ENCODE data around the gene ENAH. TPM values are rescaled to one million over a fixed set of nuclear protein-coding genes. Genes with fewer than 3 reads are reported as not detected.

The ENAH gene
- total RNA-seq, 1 donor from 2014 or later = 434 TPM

DNA sequence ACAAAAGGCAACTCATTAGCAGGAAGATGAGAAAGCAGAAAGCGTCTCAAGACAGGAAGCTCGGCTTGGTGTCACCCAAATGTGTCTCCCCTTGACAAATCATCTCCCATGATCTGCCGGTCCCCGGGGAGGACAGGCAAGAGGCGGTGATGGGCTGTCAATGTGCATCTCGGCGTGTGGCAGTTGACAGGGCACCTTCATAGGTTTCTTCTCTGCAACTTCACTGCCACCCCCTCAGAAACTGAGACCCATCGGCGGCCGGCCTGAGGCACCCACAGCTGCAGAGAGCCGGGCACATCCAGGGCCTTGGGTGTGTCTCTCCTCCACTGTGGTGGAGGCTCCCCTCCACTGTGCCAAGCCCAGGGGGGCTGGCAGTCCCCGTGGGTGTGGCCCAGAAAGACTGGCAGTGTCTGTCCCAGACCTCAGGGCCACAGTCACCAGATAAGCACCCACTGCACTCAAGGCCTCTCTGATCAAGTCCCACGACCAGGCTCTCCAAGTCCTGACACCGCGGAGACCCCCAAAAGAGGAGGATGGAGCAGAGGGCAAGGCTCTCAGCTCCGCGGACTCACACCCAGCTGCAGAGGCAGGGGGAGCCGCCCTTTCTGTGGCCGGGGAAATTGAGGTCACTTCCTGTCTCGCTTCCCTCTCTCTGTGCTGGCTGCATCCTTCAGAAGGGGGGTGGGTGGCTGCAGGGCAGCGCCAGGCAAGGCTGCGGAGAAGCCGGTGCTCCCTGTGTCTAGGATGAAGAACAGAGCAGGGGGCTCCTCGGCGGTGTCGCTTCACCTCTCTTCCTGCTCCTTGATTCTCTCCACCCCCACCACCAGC, 185.5 kb downstream of the ENAH start:
- Mint-ChIP-seq H3K36me3 (ENCODE audit: low read depth) (no peaks in the 10 kb centered on the region), H3K4me3 (ENCODE audit: unreplicated experiment) (no peak overlapping the region), H3K27me3 (ENCODE audit: low read depth) (no peaks in the 10 kb centered on the region), H3K9me3 (ENCODE audit: low read depth) (no peaks in the 10 kb centered on the region), H3K27ac (ENCODE audit: unreplicated experiment) (no peak overlapping the region), H3K4me1 (ENCODE audit: low read depth) (peaks cover 29% of the 10 kb centered on the region)
- no peak for TF ChIP-seq CTCF (IDR thresholded peaks at IDR 0.05)
- peak; percentile 84 for DNase-seq (ENCODE audit: low spot score)

GRCh38 chr1:225466848-225467192, 186.1 kb downstream of the ENAH start:
- Mint-ChIP-seq H3K4me1 (ENCODE audit: low read depth) (peaks cover 31% of the 10 kb centered on the region), H3K27ac (ENCODE audit: unreplicated experiment) (no peak overlapping the region), H3K36me3 (ENCODE audit: low read depth) (no peaks in the 10 kb centered on the region), H3K27me3 (ENCODE audit: low read depth) (no peaks in the 10 kb centered on the region), H3K9me3 (ENCODE audit: low read depth) (no peaks in the 10 kb centered on the region), H3K4me3 (ENCODE audit: unreplicated experiment) (no peak overlapping the region)
- TF ChIP-seq CTCF (IDR thresholded peaks at IDR 0.05) = no peak
- no peak for DNase-seq (ENCODE audit: low spot score)

DNA sequence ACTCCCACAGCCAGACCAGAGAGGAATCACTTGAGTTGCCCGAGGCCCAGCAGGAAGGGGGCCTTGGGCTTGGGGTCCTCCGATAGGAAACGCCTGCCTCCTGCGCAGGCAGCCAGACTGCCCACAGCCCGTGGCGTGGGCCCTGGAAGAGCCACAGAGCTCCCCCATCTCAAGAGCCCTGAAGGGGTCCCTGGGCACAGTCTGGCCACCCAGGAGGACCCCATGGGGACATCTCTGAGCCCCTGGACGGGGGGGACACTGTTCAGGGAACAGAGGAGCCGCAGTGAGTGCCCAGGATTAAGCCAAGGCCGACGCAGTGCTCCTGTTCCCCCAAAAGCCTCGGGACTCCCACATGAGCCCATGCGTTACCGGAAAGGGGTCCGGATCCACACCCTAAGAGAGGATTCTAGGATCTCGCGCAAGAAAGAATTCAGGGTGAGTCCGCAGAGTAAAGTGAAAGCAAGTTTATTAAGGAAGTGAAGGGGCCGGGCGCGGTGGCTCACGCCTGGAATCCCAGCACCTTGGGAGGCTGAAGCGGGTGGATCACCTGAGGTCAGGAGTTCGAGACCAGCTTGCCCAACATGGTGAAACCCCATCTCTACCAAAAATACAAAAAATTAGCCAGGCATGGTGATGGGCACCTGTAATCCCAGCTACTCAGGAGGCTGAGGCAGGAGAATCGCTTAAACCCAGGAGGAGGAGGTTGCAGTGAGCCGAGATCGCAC, 187.0 kb downstream of the ENAH start:
- Mint-ChIP-seq H3K36me3 (ENCODE audit: low read depth) (no peaks in the 10 kb centered on the region), H3K27ac (ENCODE audit: unreplicated experiment) (no peak overlapping the region), H3K4me1 (ENCODE audit: low read depth) (peaks cover 34% of the 10 kb centered on the region), H3K27me3 (ENCODE audit: low read depth) (no peaks in the 10 kb centered on the region), H3K4me3 (ENCODE audit: unreplicated experiment) (no peak overlapping the region), H3K9me3 (ENCODE audit: low read depth) (no peaks in the 10 kb centered on the region)
- TF ChIP-seq CTCF (IDR thresholded peaks at IDR 0.05) = no peak
- peak; percentile 67 for DNase-seq (ENCODE audit: low spot score)

DNA sequence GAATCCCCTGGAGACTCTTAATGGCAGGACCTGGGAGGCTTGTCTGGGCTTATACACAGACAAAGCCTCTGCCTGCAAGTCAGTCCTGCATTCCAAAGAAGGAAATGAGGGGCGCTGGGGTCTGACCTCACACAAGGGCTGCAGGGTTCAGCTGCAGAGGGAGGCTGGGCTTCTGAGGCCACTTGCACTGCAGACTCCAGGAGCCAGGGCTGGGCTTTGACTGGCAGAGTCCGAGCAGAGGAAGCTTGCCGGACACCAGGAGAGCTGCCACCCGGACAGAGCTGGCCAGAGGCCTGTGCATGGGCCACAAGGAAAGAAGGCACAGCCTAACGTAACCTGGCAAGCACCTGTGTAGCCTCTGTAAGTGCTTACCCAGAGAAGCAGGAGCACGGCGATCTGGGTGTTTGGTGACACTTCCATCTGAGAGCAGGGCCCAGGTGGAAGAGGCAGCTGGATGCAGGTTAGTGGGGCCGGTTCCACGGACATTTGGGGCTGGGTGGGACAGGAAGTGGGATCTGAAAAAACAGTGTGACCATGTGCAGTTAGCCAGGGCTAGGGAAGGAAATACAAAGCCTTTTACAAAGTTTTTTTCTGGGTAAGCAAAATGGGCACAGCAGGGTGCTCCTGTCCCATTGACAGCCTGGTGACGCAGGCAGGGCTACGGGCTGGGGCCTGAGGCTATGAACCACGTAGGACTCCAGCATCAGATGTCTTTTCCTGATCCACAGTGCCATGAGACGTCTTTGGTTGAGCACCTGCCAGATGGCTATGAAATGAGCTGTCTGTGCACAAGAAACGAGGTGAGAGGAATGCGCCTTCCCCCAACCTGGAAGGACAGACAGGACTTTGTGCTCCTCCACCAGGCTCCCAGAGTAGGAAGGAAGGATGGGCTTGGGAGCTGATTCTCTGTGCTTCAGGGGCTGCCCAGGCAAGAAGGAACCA, 187.8 kb downstream of the ENAH start:
- H3K27me3 Mint-ChIP-seq (ENCODE audit: low read depth) = no peaks in the 10 kb centered on the region
- no peak overlapping the region for H3K4me3 Mint-ChIP-seq (ENCODE audit: unreplicated experiment)
- no peak for TF ChIP-seq CTCF (IDR thresholded peaks at IDR 0.05)
- peaks cover 40% of the 10 kb centered on the region for H3K4me1 Mint-ChIP-seq (ENCODE audit: low read depth)
- H3K9me3 Mint-ChIP-seq (ENCODE audit: low read depth) = no peaks in the 10 kb centered on the region
- H3K27ac Mint-ChIP-seq (ENCODE audit: unreplicated experiment) = no peak overlapping the region
- peak; percentile 77 for DNase-seq (ENCODE audit: low spot score)
- H3K36me3 Mint-ChIP-seq (ENCODE audit: low read depth) = no peaks in the 10 kb centered on the region

Measured in chondrocyte (in vitro differentiated cells).